Stimulated activated CD4-positive, alpha-beta T cell treated with anti-CD3 and anti-CD28 coated beads, TNF-alpha, amount 100 ng/mL, for 4 hours (primary cell): ENCODE data around the gene ERLEC1.
A peak's percentile ranks its signal among the peaks of the same experiment; 100 is the strongest.
"Not testable (repeated sequence)": the region's sequence is repeated elsewhere in the genome, so short reads cannot be mapped to it uniquely, and the experiment has no call there.

Experiments
- DNase-seq, 3 experiments: peaks; one replicate each; pipeline ENCODE4 v3.0.0-alpha.2; 2020; ENCODE audit warnings: low read depth in 3 of 3

ERLEC1 gene, protein sequence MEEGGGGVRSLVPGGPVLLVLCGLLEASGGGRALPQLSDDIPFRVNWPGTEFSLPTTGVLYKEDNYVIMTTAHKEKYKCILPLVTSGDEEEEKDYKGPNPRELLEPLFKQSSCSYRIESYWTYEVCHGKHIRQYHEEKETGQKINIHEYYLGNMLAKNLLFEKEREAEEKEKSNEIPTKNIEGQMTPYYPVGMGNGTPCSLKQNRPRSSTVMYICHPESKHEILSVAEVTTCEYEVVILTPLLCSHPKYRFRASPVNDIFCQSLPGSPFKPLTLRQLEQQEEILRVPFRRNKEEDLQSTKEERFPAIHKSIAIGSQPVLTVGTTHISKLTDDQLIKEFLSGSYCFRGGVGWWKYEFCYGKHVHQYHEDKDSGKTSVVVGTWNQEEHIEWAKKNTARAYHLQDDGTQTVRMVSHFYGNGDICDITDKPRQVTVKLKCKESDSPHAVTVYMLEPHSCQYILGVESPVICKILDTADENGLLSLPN

DNA sequence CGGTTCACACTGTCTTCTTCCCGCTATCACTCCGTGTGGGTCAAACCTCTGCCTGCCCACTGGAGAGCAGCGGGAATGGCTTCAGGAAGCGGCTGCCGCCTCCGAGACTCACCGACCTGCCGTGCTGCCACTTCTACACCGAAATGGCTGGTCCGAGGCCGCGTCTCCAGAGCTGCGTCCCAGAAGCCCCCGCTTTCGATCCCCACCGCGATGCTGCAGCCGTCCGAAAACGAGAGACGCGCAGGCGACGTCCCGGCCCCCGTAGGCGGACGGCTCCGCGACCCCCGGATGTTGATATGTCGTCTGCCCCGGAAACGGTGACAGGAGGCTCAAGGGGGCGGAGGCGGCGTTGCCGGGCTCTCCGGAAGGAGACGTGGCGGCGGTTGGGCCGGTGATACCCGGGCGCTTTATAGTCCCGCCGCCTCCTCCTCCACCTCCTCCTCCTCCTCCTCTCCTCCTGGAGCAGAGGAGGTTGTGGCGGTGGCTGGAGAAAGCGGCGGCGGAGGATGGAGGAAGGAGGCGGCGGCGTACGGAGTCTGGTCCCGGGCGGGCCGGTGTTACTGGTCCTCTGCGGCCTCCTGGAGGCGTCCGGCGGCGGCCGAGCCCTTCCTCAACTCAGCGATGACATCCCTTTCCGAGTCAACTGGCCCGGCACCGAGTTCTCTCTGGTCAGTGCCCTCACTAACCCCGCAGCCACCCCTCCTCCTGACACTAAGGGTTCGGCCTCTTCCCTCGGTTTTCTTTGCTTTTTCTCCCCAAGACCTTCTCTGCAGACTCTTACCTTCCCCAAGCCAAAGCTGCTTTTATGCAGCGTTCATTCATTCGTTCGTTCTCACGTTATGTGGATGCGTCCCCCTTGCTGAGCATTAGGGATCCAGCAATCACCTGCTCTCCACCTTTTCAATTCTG is at the start of gene ERLEC1, which contains the start of gene ASB3:
Gene ERLEC1, plus strand, starts transcription at position 340 of the 909 bp plus-strand sequence. Its CDS starts 167 bp downstream, at position 507.
Gene ASB3, minus strand, starts transcription at position 249 of the 909 bp plus-strand sequence. CDS start 21,381 bp downstream, outside the sequence.
- peak; percentile 67 to 72 (median 72) for DNase-seq

DNA sequence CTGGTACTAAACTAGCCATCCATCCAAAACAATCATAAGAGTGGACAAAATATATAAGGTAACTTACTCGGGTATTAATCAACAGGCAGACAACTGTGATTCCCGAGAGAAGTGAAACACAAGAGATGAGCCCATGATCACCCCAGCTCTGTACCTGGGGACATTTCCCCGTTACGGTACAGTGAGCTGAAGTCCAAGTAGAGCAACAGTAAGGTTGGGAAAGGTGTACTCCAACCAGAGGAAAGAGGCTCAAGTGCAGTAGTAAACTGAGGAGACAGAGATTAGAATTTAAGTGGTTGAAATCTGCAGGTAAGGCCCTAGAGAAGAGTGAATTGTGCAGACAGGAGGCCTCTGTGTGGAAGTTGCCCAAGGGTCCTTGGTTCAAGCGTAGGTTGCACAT is 49.8 kb upstream of the ERLEC1 start:
- no peak for DNase-seq

DNA sequence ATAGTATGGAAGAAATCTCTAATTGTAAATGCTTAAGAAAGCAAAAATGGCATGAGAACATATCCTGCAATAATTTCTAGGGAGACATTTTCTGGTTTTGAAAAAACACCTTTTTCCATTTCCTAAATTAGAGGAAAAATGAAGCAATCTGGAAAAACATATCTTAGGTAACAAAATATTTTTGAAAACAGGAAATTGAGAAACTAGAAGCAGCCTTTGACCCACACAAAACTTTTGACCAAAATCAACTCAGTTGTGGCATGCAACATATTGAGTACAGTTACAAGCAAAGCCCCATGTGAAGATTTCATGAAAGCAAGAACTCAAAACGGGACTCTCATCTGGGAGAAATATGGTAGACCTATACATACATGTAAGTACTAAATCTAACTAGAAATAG is 47.8 kb upstream of the ERLEC1 start:
- no peak for DNase-seq

DNA sequence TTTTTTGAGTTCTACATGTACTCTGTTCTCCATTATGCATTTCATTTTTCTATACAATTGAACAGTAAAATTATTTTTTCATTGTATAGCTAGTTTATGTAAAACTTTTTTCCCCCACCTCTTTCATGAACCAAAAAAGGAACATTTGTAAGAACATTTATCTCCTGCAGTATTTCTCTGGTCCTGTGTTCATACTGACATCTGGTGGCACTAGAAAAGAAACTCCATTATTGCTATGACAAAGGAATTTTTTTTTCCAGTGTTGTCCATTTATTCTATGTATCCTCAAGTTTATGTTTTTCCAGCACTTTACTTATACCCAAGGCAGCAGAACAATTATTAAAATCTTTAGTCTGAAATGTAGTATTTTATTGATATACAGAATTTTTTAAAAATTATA is 46.7 kb upstream of the ERLEC1 start:
- DNase-seq: no peak

DNA sequence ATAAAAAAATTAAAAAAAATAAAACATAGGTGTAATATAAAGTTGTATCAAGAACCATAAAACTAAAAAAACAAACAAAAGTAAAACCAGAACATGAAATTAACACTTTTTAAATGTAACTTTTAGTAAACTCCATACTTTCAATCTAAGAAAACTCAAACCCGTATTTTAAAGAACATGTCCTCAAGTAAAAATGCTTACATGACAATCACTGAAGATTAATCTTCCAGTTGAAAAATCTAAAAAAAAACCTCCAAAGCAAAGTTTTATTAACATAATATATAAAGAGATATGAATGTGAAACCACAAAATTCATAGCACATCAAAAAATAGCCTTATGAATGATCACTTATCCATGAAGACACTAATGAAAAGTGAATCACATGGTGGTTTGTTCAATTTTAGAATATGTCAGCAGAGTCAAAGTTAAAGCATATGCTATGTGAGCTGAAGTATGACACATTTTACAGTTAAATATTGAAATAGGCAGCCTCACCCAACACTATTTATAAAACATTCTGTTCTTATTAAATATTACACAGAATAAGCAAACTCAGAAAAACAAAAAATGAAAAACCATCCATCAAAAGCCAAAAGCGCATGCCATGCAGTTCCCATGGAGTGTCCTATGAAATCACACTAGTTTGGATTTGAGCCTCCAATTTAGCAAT is 42.3 kb upstream of the ERLEC1 start:
- DNase-seq: no peak

DNA sequence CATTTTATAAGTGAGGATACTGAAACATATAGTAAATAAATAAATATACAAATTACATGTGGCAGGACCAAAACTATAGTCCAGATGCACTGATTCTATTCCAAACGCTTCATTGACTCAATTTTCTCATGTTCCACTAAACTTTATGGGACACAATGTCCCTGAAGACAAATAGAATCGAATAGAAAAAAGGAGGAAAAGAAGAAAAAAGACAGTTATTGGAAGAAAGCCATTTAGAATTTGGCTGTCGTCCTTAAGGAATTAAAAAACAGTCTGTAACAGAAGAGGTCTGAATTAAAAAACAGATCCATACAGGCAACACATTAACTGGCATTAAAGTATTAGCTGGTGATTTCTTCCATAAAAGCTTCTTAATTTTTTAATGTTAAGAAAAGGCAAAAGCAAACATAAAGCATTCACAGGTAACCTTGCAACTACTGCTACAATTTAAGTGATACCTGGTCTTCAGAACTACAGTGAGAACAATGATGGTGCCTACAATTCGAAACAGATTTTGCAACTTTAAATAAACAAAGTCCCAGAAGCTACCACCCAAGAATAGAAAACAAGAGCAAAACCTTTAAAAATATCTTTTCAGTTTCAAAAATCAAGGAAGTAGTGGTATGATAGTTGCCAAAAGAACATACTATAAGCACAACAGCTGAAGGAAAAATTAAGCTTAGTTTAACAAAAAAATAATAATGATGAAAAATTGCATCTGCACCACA is 36.6 kb upstream of the ERLEC1 start:
- no peak for DNase-seq

DNA sequence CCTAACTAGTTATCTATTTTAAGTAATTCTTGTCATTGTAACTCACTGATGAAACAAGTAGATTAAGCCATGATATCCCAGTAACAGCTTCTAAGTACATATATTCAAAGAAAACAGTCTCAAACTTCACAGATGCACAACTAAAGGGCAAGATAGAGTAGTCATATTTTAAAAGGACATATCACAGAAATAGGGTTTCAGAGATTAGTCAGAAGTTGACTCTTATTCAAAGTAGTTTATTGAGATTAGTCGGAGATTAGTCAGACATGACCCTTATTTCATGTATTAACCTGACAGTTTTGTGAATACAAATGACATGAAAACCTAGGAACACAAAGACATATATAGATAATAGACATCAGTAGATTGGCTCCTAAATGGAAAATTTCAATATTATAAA is 35.1 kb upstream of the ERLEC1 start:
- no peak for DNase-seq

DNA sequence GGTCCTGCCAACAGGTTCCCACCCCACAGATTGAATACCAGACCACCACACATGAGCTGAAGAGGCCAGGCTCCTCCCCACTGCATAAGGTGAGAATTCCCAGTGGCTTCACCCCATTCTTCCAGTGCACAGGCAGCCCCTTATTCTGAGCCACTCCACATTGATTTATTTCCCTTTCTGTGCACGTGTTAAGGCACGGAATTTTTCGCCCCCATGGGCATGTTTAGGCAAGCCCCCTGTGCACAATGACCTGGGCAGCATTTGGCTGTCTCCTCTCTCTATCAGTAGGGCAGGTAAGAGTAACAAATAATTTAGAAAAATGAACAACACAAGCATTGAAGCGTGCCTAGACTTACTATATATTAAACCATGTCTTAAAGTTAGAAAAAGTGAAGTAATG is 34.5 kb upstream of the ERLEC1 start:
- no peak for DNase-seq

DNA sequence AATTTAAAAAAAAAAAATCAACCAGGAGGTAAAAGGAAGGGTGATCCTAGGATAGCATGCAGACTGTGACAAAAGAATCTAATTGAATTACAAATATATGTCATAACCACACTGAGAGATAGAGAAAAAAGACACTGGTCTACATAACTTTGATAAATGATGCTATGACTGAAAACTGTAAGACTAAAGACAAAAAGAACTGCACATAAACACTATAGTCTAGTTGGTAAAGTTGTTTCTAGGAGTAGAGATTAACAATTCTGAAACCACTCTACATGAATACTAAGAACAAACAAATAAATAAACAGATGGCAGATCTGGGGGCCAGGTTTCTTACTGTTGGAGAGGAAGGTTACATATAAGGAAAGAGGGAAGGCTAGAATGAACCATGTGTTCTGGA is 33.8 kb upstream of the ERLEC1 start:
- no peak for DNase-seq

DNA sequence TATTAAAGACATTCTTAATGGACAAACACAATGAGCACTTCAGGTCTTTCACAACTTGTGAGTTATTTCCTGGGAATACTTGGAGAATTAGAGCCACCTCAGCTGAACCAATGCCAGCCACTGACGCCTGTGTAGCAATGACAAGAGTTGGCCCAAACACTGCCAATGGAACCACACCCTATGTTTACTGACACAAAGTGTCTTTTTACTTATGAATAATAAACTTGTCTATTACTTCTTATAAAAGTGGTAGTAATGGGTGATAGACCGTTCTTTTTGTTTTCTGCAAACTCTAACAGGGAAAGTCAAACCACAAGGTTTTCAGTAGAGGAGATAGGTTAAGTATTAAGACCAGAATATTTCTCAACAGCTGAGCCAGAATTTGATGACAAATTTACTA is 31.7 kb upstream of the ERLEC1 start:
- DNase-seq: no peak

DNA sequence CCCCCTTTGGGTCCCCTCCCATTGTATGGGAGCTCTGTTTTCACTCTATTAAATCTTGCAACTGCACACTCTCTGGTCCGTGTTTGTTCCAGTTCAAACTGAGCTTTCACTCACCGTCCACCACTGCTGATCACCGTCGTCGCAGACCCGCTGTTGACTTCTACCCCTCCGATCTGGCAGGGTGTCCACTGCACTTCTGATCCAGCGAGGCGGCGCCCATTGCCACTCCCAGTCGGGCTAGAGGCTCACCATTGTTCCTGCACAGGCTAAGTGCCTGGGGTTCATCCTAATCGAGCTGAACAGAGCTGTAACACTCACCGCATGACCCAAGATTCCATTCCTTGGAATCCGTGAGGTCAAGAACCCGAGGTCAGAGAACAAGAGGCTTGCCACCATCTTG is 30.2 kb upstream of the ERLEC1 start:
- no peak for DNase-seq

DNA sequence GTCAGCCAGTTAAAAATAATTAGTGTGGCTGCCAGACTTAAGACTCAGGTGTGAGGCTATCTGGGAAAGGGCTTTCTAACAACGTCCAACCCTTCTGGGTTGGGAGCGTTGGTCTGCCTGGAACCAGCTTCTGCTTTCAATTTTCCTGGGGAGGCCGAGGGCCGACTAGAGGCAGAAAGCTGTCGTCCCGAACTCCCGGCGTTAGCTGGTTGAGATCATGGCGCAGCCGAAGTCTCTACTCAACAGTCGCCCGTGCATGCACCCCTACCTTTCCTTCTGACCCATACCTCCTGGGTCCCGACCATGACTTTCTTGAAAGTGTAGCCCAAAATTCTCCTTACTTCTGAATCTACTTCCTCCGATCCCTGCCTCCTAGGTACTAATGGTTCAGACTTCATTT is 29.6 kb upstream of the ERLEC1 start:
- not testable (repeated sequence) for DNase-seq

DNA sequence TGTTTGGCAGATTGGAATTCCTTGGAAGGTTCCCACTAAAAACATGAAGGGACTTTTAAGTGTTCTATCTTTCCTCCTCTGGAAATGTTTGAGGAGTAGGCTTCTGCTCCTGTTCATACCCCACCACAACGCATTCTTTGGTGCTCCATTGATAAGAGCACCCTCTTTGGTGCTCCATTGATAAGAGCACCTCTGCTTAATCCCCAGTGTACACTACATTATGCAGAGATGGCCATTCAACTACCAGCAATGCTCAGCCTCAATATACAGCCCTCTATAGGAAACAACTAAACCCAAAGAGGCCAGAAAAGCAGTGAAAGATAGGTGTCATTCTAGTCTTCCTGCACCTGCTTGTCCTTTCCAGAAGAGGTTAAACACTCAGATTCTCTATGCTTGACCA is 21.1 kb upstream of the ERLEC1 start:
- no peak for DNase-seq

DNA sequence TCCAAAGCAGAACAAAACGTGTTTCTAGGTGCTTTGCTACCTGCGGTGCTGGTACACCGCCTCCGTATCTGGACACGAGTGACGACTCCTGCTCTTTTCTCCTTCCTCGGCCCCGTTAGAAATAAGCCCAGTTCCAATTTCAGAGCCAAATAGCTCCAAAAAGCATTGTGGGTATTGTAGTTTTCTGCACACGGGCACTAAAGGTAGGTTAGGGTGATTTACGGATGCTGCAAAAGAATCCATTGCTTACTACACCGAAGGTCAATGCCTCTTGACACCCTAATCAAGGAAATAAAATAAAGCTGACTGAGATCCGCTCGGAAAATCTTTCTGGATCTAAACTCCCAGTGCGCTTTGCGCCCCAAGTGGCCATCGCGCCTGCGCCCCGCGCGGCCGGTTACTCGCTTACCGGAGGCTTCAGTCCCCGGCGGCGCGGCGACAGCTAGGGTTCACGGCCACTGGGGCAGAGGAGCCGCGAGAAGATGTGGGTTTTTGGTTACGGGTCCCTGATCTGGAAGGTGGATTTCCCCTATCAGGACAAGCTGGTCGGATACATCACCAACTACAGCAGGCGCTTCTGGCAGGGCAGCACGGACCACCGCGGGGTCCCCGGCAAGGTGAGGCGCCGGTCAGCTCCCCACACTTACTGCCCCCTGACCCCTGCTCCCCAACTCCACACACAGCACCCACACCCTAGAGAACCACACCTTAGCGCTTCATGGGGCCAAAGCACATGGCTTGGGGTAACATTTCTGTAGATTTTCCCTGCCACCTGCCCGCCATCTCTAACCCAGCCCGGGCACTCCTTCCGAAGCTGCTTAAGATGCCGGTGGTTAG is 19.2 kb upstream of the ERLEC1 start, which contains the start of gene CHAC2:
Gene CHAC2, plus strand, starts transcription at position 400 of the 837 bp plus-strand sequence. Its CDS starts 83 bp downstream, at position 483.
- peak; percentile 59 to 86 (median 66) for DNase-seq

DNA sequence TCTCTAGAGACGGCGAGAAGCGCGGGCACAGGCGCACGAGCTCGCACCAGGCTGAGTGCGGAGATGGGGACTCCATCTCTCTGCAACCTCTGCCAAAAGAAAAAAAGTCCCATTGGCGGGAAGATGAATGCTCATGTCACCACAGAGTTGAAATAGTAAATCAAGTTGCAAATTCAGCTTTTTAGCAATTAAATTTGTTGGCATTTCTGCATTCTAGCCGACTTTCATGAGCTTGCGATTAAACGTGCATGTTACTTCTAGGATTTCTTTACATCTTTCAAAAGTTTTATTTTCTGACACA is 18.7 kb upstream of the ERLEC1 start:
- no peak for DNase-seq

DNA sequence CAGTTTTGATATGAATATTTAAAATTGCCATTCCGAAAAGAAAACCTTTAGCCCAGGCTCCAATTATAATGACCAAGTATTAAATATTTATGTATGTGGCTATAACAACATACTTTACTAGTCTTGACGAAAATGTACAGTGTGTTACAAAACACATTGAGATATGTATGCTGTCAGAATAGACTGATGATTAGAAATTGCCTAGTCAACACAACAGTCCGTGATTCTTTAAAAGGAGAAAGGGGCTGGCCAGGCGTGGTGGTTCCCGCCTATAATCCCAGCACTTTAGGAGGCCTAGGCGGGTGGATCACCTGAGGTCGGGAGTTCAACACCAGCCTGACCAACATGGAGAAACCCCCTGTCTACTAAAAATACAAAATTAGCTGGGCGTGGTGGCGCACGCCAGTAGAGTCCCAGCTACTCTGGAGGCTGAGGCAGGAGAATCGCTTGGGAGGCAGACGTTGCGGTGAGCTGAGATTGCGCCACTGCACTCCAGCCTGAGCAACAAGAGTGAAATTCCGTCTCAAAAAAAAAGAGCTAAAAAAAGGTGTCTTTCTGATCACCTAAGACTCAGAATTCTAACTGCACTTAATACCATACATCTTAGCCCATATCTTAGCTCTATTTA is 17.4 kb upstream of the ERLEC1 start:
- DNase-seq: no peak

DNA sequence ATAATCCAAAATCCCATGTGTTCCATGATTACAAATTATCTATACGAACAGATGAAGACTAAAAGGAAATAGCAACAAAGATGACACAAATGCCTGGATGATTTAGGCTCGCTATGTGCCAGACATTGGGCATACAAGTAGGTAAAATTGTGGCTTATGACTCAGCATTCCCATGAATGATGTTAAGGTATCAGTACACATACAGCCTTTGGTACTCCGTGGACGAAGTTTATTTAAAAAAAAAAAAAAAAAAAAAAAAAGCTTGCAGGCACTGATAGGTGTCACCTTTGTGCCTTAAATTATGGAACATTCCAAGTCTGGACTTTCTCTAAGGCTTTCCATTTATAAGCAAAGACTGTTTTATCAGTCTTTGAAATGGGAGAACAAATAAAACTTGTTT is 16.6 kb upstream of the ERLEC1 start:
- DNase-seq: no peak

DNA sequence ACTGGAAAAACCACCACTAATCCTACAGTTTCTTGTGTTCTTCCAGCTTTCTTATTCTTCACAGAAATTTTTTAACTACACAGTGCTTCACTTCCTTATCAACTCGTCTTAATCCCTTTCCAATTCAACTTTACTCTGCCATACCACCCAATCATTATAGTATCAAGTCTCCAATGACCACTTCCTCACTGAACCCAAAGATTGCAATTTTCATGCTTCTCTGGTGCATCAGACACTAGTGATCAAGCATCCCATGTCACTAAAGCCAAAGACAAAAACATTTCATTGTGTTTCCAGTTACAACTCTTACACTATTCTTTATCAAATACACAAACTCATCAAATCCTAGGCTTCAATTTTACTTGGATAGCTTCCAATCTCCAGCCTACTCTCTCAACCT is 9.7 kb upstream of the ERLEC1 start:
- DNase-seq: no peak

DNA sequence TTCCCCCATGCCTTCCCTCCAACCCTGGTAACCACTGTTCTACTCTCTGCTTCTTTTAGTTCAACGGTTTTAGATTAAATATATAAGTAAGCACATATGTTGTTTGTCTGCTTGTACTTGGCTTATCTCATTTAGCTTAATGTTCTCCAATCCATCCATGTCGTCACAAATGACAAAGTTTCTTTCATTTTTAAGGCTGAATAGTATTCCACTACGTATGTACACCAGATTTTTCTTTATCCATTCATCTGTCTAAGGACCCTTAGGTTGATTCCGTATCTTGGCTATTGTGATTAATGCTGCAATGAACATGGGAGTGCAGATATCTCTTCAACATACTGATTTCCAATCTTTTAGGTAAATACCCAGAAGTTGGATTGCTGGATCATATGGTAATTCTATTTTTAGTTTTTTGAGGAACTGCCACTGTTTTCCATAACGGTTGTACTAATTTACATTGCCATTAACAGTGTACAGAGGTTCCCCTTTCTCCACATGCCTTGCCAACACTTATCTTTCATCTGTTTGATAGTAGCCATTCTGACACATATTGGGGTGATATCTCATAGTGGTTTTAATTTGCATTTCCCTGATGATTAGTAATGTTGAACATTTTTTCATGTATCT is 8.2 kb upstream of the ERLEC1 start:
- DNase-seq: no peak

DNA sequence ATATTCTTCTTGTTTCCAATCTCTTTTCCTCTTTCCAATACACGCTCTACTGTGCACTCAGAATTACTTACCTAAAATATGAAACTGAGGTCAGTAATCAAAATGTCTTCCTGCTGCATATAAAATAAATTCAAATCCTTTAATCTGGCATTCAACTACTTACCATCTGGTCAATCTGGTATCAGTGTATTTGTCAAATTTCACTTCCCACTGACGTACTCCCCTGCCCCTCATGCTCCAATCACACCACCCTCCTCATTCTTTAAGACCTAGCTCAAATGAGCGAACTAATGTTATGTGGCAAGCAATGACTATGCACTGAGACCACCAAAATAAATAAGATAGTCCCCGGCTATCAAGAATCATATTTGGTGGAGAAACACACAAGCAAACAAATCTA is 6.8 kb upstream of the ERLEC1 start:
- no peak for DNase-seq
